HepG2 (cell line): Measurements from ENCODE around the gene IL11RA. TPM values are rescaled to one million over a fixed set of nuclear protein-coding genes. Genes with fewer than 3 reads are reported as not detected.

Source experiments
- CCAR2 ChIP-seq: fragments of 200-400 bp; formaldehyde crosslinking; optimal IDR thresholded peaks from 2 replicates; pipeline ENCODE3; 2018; ENCODE audit warnings: low read depth, mild to moderate bottlenecking, low read length, moderate library complexity
- EEA1 ChIP-seq: sonication (generic); formaldehyde crosslinking; IDR thresholded peaks from 2 replicates; pipeline ENCODE4 v1.5.1; 2020; ENCODE audit warnings: mild to moderate bottlenecking, missing genetic modification reagents, borderline replicate concordance
- HES4 ChIP-seq: sonication (generic); formaldehyde crosslinking; IDR thresholded peaks from 2 replicates; pipeline ENCODE4 v1.9.0; 2021; ENCODE audit warnings: mild to moderate bottlenecking, missing genetic modification reagents, borderline replicate concordance
- HNRNPLL ChIP-seq: fragments of 200-400 bp; formaldehyde crosslinking; IDR thresholded peaks from 2 replicates; pipeline ENCODE4 v1.6.1; 2017; ENCODE audit warnings: mild to moderate bottlenecking, low read depth, low read length; ENCODE audit not compliant: poor library complexity, severe bottlenecking
- JARID2 ChIP-seq: sonication (generic); formaldehyde crosslinking; IDR thresholded peaks from 2 replicates; pipeline ENCODE4 v1.8.1; 2023; ENCODE audit warnings: missing genetic modification reagents, inconsistent platforms; ENCODE audit not compliant: insufficient replicate concordance
- NR1H2 ChIP-seq: sonication (generic); formaldehyde crosslinking; IDR thresholded peaks from 2 replicates; pipeline ENCODE4 v1.8.1; 2022; ENCODE audit warnings: low read depth, missing genetic modification reagents, borderline replicate concordance
- PTBP1 ChIP-seq: fragments of 200-400 bp; formaldehyde crosslinking; IDR thresholded peaks from 2 replicates; pipeline ENCODE4 v1.6.1; 2018; ENCODE audit warnings: low read length, low read depth; ENCODE audit not compliant: poor library complexity, severe bottlenecking
- SALL2 ChIP-seq: sonication (generic); formaldehyde crosslinking; IDR thresholded peaks from 2 replicates; pipeline ENCODE4 v1.8.1; 2023; ENCODE audit warnings: mild to moderate bottlenecking, missing genetic modification reagents, inconsistent platforms
- SNAPC2 ChIP-seq: sonication (generic); formaldehyde crosslinking; IDR thresholded peaks from 2 replicates; pipeline ENCODE4 v1.8.1; 2022; ENCODE audit warnings: mild to moderate bottlenecking, missing genetic modification reagents
- STAT6 ChIP-seq: sonication (generic); formaldehyde crosslinking; IDR thresholded peaks from 2 replicates; pipeline ENCODE4 v1.4.0; 2020; ENCODE audit warnings: missing genetic modification reagents, mild to moderate bottlenecking, borderline replicate concordance
- TSC22D2 ChIP-seq: sonication (generic); formaldehyde crosslinking; IDR thresholded peaks from 2 replicates; pipeline ENCODE4 v1.5.1; 2020; ENCODE audit warnings: missing genetic modification reagents, mild to moderate bottlenecking, borderline replicate concordance
- ZFAT ChIP-seq: sonication (generic); formaldehyde crosslinking; conservative IDR thresholded peaks from 2 replicates; pipeline ENCODE4 v1.8.1; 2023; ENCODE audit warnings: missing genetic modification reagents, inconsistent platforms
- ZKSCAN1 ChIP-seq: fragments of 150-350 bp; IDR thresholded peaks from 2 replicates; pipeline ENCODE4 v1.6.1; 2014; ENCODE audit warnings: low read length
- ZMYM3 ChIP-seq: sonication (generic); formaldehyde crosslinking; IDR thresholded peaks from 2 replicates; pipeline ENCODE4 v1.5.1; 2020; ENCODE audit warnings: mild to moderate bottlenecking, missing genetic modification reagents
- ZNF790 ChIP-seq: sonication (generic); formaldehyde crosslinking; IDR thresholded peaks from 2 replicates; pipeline ENCODE4 v1.8.0; 2022; ENCODE audit warnings: missing genetic modification reagents, mild to moderate bottlenecking, borderline replicate concordance
- polyA plus RNA-seq, 8 experiments: library from polyadenylated mRNA; depleted of rRNA in 3 of 8; stranded (reverse) in 7 of 8; unstranded in 1 of 8; fragments of >200 nt; fragmentation: Illumina TruSeq in 4 of 8; extraction: Trizol in 4 of 8; gene quantifications; 2 replicates each; pipeline versions ENCODE4 v1.2.1 to v1.2.3, GENCODE V29; 2011 to 2016; ENCODE audit warnings: low read depth in 4 of 8, missing spikeins in 1 of 8, mixed read lengths in 1 of 8; ENCODE audit not compliant: insufficient read depth in 1 of 8
- total RNA-seq, 5 experiments: library from RNA; depleted of rRNA; stranded (reverse); fragments of >200 nt; fragmentation: Illumina TruSeq; extraction: Trizol; gene quantifications; 2 replicates each; pipeline ENCODE4 v1.2.3, GENCODE V29; 2016; ENCODE audit warnings: low read depth in 1 of 5
- TF ChIP-seq, protein P1 (sequence below): sonication (generic); formaldehyde crosslinking; IDR thresholded peaks from 2 replicates; pipeline ENCODE4 v1.5.0; 2020; ENCODE audit warnings: mild to moderate bottlenecking, low read depth, missing genetic modification reagents, borderline replicate concordance
- TF ChIP-seq, protein P2 (sequence below): sonication (generic); formaldehyde crosslinking; IDR thresholded peaks from 2 replicates; pipeline ENCODE4 v1.5.0; 2020; ENCODE audit warnings: missing genetic modification reagents, mild to moderate bottlenecking, borderline replicate concordance

The IL11RA gene
- total and polyA plus RNA-seq, 2 of the 13 experiments (the other 11 are each of a cell fraction or from before 2014, with no cell fraction given): 2.0 to 4.2 TPM

- TF ChIP-seq ZFAT: no peak
- TF ChIP-seq HNRNPLL: no peak
- TF ChIP-seq ZNF790 (CRISPR knock-in tag): peak; percentile 23; the same call in 1 of the 2 replicates
- TF ChIP-seq ZMYM3: peak; percentile 4; the same call in 1 of the 2 replicates
- TF ChIP-seq TSC22D2 (CRISPR knock-in tag): no peak
- TF ChIP-seq, protein P1, sequence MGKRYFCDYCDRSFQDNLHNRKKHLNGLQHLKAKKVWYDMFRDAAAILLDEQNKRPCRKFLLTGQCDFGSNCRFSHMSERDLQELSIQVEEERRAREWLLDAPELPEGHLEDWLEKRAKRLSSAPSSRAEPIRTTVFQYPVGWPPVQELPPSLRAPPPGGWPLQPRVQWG: no peak
- TF ChIP-seq SNAPC2 (CRISPR knock-in tag): no peak
- no peak for TF ChIP-seq SALL2 (CRISPR knock-in tag)
- TF ChIP-seq EEA1 (CRISPR knock-in tag): no peak
- TF ChIP-seq CCAR2: no peak
- TF ChIP-seq NR1H2 (CRISPR knock-in tag): no peak
- no peak for TF ChIP-seq HES4 (CRISPR knock-in tag)
- TF ChIP-seq STAT6 (CRISPR knock-in tag): 0 out of 2 replicates have a peak, but pooled peaks have one; percentile 11
- no peak for TF ChIP-seq JARID2 (CRISPR knock-in tag)
- no peak for TF ChIP-seq PTBP1
- no peak for TF ChIP-seq ZKSCAN1
- TF ChIP-seq, protein P2, sequence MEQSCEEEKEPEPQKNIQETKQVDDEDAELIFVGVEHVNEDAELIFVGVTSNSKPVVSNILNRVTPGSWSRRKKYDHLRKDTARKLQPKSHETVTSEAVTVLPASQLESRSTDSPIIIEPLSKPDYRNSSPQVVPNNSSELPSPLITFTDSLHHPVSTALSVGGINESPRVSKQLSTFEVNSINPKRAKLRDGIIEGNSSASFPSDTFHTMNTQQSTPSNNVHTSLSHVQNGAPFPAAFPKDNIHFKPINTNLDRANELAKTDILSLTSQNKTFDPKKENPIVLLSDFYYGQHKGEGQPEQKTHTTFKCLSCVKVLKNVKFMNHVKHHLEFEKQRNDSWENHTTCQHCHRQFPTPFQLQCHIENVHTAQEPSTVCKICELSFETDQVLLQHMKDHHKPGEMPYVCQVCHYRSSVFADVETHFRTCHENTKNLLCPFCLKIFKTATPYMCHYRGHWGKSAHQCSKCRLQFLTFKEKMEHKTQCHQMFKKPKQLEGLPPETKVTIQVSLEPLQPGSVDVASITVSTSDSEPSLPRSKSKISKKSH: peak; percentile 5; the same call in 1 of the 2 replicates
Measured at GRCh38 chr9:34647084-34647403, 4.9 kb upstream of the IL11RA start (continued).
